GM23248 (cell line): ENCODE data around the gene POLRMT.

ENCODE experiments used
- EZH2 ChIP-seq: fragments of 200-600 bp; sonication (generic); IDR thresholded peaks from 2 replicates; pipeline ENCODE4 v1.6.1; 2018; ENCODE audit warnings: antibody characterized with exemption, mild to moderate bottlenecking; ENCODE audit not compliant: insufficient read depth, poor library complexity, severe bottlenecking
- EZH2phosphoT487 ChIP-seq: fragments of 200-600 bp; sonication (generic); IDR thresholded peaks from 2 replicates; pipeline ENCODE4 v1.6.1; 2018; ENCODE audit warnings: antibody characterized with exemption, moderate library complexity, mild to moderate bottlenecking, low read depth; ENCODE audit not compliant: insufficient read depth

DNA sequence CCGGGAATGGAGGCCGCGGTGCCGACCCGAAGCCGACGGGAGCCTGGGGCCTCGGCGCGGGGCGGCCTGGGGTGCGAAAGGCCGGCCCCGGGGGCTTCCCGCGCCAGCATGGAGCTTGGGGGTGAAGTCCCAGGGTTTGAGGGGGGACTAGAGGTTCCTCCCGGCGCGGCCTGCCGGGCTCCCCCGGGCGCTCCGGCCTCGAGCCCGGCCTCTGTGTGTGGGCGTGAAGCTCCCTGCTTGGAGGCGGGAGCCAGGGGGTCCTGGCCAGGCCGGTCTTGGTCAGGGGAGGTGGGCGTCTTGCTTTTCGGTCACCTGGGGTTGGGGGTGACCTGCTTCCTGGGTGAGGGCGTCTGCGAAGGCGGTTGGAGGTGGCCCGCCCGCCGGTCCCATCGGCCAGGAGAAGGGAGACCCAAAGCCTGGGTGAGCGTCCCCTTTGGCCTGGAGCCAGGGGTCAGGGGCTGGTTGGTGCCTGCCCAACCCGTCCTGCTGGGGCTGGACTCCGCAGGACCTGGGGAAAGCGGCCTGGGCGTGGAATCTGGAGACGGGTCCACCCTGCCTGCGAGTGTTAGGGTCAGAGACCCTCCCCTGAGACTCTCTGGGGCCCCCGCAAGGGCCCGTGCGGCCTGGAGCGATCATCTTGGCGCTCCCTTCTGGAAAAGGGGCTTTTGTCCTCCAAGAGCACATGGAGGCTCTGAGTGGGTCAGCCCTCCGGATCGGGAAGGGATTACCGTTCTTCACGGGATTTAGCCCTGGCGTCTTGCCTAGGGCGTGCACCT is 60.4 kb downstream of the POLRMT start:
- TF ChIP-seq EZH2 (no peak), EZH2phosphoT487 (no peak)
